Measurements from ENCODE around the gene B3GAT1.

GRCh38 chr11:134452026-134452837 lies 40.2 kb upstream of the B3GAT1 start:
- TF ChIP-seq CTCF (conservative IDR thresholded peaks at IDR 0.05; ENCODE audit: low read depth, low read length) (no peak), EZH2 (IDR thresholded peaks at IDR 0.05; ENCODE audit: borderline replicate concordance, low read depth, low read length, poor library complexity, severe bottlenecking) (no peak)

Measured in A673 (cell line).